Measurements from ENCODE around the gene PTH.

The PTH gene

DNA sequence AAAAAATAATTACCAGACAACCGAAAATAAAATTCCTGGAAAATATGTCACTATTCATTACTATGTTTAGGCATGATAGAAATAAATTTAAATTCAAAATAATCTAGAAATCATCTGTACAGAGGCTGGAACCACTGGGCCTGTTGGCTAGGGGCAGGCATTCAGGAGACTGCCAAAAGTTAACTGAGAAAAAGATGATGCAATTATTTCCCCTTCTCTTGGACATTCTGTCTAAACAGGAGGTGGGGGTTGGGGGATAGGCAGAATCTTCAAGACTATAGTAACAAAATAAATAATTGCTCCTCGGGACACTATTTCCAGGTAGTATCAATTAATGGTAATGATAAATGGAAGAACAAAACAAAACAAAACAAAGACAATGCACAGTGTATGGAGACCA lies 46.9 kb downstream of the PTH start:
- DNase-seq: no peak

DNA sequence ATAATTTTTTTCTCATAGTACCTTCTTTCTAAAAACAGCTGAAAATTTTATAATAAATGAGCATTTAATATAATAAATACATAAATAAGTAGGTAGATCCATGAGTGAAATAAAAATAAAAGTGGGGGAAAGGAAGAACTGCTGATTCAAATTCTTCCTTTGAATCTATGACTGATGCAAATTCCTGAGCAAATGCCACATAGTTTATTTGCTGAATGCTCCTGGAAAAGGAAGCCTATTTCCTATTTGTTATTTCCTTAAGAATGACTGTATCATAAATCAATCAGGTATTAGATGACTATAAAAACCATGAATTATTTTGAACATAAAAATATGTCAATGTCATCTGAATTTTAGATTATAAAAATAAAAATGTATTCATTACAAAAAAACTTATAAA lies 49.4 kb downstream of the PTH start:
- DNase-seq: no peak

DNA sequence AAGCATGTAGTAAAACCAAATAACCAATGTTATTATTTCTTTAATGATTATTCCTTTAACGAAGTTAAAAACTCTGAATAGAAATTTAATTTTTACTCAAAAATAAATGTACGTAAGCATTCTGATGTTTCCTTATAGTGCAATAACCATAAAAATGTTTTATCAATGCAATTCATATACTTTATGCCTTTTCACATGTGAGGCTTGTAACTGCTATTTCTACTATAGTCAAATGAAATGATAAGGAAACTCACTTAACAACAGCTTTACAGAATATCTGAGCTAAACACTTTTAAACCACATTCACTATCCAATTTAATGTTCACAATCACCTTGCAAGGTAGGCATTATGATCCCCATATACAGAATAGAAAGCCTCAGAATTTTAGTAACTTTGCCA lies 50.2 kb downstream of the PTH start:
- DNase-seq: no peak
